CD4-positive, alpha-beta T cell treated with Interleukin-12 subunit alpha and Interleukin-12 subunit beta, for 1 hour (primary cell): ENCODE data around the gene TMED5.
"Not testable (repeated sequence)": the region's sequence is repeated elsewhere in the genome, so short reads cannot be mapped to it uniquely, and the experiment has no call there.

Experiments used
- DNase-seq: peaks from one replicate; pipeline ENCODE4 v3.0.0-alpha.2; 2020

Gene TMED5

DNA sequence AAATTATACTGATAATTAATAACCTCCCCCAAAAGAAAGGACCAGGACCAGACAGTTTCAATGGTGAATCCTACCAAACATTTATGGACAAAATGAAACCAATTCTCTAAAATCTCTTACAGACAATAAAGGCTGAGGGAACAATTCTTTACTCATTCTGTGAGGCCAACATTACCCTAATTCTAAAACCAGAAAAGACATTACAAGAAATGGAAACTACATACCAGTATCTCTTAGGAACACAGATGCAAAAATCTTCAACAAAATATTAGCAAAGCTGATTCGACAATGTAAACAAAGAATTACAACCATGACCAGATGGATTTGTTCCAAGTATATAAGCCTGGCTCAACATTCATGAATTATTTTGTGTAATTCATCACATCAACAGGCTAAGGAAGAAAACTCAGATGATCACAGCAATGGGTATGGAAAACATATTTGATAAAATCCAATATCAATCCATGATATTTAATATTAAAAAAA lies 8.6 kb downstream of the TMED5 start:
- DNase-seq: no peak

DNA sequence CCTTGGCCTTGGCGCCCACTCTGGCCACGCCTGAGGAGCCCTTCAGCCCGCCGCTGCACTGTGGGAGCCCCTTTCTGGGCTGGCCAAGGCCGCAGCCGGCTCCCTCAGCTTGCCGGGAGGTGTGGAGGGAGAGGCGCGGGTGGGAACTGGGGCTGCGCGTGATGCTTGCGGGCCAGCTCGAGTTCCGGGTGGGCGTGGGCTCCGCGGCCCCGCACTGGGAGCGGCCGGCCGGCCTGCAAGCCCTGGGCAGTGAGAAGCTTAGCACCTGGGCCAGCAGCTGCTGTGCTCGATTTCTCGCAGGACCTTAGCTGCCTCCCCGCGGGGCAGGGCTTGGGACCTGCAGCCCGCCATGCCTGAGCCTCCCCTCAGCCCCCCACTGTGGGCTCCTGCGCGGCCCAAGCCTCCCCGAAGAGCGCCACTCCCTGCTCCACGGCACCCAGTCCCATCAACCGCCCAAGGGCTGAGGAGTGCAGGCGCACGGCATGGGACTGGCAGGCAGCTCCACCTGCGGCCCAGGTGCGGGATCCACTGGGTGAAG lies 10.0 kb downstream of the TMED5 start:
- not testable (repeated sequence) for DNase-seq

DNA sequence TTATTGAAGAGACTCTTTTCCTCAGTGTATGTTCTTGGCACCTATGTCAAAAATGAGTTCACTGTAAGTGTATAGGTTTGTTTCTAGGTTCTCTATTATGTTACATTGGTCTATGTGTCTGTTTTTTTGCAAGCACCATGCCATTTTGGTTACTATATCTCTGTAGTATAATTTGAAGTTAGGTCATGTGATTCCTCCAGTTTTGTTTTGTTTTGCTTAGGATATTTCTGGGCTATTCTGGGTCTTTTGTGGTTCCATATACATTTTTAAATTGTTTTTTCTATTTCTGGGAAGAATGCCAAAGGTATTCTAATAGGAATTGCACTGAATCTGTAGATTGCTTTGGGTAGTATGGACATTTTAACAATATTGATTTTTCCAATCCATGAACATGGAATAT lies 13.2 kb downstream of the TMED5 start:
- no peak for DNase-seq

DNA sequence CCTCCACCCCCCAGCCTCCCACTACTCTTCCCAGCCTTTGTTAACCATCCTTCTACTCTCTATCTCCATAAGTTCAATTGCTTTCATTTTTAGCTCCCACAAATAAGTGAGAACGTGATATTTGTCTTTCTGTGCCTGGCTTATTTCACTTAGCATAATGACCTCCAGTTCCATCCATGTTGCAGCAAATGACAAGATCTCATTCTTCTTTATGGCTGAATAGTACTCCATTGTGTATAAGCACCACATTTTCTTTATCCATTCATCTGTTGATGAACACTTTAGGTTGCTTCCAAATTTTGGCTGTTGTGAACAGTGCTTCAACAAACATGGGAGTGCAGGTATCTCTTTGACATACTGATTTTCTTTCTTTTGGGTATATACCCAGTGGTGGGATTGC lies 14.3 kb downstream of the TMED5 start:
- DNase-seq: not testable (repeated sequence)

DNA sequence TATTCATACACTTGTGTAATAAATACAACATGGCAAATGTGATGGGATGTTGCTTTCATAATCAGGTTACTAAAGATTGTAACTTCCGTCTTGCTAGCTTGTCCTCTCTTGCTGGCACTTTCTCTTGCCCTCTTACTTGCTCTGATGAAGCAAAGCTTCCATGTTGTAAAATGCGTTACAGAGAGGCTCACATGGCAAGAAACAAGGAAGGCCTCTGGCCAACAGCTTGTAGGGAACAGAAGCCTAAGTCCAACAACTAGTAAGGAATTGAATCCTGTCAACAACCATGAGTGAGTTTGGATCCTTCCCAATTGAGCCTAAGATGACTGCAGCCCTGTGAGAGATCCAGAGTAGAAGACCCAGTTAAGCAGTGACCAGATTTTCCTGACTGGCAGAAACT lies 15.4 kb downstream of the TMED5 start:
- DNase-seq: no peak

DNA sequence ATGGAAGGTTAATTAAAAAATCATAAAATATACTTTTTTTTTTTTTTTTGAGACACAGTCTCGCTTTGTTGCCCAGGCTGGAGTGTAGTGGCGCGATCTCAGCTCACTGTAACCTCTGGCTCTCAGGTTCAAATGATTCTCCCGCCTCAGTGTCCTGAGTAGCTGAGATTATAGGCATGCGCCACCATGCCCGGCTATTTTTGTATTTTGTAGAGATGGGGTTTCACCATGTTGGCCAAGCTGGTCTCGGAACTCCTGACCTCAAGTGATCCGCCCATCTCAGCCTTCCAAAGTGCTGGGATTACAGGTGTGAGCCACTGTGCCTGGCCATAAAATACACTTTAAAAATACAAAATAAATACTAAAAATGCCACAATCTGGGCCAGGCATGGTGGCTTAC lies 16.9 kb downstream of the TMED5 start:
- not testable (repeated sequence) for DNase-seq

DNA sequence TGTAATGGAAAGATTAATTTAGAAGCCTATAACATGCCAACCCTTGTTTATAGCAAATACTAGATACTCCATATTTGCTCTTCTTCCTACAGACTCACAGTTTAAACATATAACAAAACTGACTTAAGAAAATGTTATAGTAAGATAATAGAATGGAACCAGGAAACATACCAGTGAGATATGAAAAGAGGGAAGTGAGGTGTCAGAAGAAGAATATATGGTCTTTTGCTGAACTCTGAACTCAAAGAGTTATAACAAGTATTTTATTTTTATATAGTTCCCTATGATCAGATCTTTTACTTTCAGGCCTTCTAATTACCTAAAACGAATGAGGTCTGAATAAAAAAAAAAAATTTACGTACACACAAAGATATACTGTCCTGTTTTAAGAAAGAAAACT lies 20.9 kb downstream of the TMED5 start:
- DNase-seq: no peak

DNA sequence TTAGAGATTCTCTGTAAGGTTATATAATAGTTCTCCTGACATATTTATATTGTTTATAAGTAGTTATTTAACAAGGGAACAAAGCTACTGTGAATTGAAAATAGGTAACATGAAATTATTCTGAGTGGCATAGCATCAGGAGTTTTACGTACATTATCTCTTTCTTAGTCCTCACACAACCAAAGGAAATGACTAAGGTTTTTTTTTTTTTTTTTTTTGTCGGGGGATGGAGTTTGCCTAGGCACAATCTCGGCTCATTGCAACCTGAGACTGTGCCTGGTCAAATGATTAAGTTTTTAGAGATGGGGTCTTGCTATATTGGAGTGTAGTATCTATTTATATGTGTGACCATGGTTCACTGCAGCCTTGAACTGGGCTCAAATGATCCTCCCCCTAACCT lies 24.9 kb downstream of the TMED5 start:
- no peak for DNase-seq

DNA sequence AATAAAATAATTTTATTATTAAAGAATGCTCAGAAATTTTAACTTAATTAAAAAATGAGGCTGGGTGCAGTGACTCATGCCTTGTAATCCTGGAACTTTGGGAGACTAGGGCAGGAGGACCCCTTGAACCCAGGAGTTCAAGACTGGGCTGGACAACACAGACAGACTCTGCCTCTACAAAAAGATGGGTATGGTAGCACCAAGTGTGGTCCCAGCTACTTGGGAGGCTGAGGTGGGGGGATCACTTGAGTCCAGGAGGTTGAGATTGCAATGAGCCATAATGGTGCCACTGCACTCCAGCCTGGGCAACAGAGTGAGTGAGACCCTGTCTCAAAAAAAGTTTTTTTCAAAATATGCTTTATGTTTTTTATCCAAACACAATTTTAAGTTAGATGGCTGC lies 25.3 kb downstream of the TMED5 start:
- no peak for DNase-seq

DNA sequence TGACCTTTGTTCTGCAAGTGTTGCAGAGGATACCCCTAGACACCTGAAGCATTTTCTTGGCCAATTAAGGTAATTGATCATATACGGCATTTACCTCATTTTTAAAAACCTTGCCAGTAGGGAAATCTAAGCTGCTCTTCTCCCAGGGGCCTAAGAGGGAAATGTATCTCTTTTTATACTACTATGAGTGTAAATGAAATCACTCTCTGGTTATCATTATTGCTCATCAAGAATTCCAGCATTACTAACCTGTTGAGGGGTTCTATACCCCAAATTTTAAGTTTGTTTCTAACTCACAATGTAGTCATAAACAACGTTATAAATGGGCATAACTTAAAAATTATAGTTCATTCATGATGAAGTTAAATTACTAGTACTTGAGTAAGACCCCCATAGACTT lies 27.4 kb downstream of the TMED5 start:
- no peak for DNase-seq

DNA sequence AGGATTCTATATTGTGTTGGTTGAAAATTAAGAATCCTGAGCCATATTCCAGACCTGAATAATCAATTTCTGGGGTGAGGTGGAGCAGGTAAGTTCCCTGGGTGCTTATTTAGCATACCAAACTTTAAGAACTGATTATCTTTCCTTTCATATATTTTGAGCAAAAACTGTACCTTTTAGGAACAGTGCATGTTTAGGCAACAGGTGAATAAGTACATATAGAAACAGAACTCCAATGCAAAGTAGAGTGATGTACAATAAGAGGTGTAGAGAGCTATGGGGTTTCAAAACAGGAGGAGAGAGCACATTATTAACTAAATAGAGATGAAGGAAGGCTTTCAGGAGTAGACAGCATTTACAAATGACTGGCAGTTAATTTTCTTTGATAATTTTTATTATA lies 28.7 kb downstream of the TMED5 start:
- DNase-seq: no peak

DNA sequence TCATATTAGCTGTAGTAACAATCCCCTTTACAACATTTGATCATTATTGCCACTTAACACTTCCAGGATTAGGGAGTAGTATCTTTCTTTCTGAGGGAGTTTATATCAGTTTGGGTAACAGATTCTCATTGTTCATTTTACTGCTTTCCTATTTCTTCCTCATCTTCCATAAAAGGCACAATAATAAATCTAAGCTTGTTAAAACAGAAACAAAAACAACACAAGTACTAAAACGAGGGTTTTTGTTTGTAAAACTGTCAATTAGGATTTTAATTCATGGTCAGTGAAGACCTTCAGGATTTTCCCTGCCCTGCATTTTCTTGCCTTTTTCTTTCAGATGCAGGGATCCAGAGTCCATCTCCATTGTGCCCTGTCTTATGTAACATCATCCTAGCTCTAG lies 29.5 kb downstream of the TMED5 start:
- no peak for DNase-seq

DNA sequence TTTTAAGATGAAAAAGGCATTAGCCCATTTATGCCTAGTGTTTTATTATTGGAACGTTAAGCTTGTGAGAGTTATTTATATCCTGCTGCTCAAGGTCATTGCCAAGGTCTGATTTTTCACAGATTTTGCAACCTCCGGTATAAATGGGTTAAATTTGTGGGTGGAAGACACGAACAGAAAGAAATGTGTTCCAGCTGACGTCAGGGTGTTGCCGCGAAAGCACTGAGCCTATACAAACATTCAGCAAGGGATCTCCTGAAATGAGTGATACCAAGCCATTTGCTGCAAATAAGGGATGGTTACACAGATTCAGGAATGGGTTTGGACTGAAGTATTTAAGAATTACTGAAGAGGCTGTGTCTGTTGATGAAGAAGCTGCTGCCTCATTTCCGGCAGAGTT lies 32.2 kb downstream of the TMED5 start:
- no peak for DNase-seq

DNA sequence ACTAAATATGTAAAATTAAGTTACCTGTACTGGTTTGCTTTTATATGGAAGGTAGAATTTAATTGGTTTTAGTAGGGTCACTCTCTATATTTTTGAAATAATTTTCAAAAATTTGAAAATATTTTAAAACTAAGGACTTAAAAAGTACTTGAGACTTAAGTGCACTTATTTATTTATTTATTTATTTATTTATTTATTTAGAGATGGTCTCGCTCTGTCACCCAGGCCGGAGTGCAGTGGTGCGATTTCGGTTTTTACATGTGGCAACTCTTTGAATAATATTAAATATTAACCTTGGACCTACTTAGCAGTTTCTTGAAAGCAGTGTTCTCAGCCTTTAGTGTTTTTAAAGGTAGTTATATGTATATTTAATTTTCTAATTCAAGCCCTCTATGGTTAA lies 36.4 kb downstream of the TMED5 start:
- no peak for DNase-seq

DNA sequence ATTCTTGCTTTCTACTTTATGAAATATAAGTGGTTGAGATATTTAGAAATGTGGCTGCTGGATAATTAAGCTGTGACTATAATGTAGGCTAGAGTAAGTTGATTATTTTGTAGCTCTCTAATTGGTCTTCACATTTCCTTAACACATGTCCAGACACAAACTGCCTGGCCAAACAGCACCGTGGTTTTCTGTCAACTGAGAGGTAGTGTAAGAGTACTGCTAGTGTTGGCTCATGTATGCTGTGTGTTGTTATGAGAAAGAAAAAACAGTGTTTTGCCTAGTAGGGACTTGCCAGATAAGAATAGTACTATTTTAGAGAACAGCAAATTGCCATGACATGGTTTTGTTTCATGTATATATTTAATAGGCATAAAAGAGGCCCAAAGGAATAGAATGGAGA lies 37.1 kb downstream of the TMED5 start:
- no peak for DNase-seq

DNA sequence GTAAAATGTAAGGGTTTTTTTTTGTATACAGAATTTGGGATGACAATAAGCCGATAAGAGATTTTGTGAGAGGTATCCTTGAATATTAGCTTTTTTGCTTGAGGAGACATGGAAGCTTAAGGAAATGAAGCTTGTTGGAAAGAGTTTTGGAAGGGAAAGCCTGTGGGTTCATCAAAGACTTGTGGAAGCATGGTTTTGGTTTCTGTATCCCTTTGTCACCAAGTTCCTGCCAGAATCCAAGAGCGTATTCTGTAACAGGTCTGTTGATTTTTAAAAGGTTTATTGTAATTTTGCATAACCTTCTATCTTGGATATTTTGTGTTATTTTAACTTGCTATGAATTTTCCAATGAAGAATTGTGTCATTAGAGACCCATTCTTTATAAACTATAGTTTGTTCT lies 38.1 kb downstream of the TMED5 start:
- no peak for DNase-seq

DNA sequence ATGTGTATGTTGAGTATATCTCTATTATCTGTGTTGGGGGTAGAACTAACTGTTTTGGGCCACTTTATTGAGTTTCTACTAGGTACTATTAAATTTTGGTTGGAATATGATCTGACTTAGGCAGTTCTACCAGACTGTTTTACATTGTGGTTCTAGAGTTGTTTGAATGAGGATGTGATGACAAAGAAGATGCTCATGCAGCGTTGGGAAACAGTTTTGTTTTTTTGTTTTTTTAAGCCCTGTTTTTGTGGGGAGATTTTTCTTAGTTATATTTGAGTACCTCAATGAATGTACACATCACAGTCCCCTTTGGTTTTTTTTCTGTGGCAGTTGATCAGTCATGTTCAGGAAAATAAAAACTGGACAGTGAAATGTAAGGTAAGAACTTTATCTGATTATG lies 40.1 kb downstream of the TMED5 start:
- DNase-seq: no peak

DNA sequence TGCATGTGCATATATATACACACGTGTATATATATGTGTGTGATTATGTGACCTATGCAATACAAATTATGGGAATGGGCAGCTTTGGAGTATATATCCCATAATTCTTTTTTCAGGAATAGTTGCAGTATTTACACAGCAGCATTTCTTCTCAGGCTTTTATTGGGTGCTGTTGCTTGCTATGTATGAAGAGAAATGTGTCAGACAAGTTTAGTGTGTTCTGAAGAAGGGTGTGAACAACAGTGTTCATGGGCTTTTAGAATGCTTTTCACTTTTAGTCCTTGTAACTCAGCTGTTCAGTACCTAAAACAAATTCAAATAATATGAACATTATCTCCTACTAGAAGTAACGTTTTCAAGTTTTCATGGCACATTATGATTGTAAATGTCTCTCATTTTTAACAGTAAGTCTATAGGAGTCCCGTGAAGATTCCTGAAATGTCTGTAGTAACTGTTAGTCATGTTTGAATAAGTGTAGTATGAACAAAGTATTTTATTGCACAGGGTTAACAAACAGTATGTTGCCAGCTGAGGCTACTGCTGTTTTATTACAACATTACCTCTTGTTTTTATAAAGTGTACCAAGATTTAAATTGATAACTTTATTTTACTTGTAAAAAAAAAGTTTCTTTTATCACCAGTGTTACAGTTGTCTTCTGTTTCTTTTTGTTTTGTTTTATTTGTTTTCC lies 42.5 kb downstream of the TMED5 start:
- no peak for DNase-seq

DNA sequence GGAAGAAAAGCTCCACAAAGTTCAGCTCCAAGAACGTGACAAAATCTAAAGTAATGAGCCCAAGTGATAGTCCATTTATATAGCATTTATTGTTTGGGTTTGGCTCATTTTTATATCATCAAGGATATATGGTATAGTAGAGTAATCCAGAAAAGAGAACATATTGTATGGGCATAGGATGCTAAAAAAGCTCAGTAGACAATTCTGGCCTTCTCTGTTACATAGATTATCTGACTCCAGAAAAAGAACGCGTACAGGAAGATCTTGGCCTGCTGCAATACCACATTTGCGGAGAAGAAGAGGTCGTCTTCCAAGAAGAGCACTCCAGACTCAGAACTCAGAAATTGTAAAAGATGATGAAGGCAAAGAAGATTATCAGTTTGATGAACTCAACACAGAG lies 43.8 kb downstream of the TMED5 start:
- no peak for DNase-seq

DNA sequence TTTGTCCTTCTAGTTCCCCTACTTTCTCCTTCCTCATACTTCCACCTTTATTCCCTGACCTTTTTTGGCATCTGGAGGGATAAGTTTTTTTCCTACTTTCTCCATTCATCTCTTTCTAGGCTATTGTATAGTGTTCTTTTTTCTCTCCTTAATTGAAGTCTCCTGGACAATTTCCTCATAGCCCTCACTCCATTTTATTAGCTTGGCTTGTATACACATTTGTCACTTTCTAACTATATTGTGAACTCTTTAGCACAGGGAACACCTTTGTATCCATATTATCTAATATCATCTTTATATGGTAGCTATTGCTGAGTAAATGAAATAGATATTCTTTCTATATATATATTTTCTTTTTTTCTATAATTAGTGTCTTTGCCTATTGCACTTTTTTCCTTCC lies 47.6 kb downstream of the TMED5 start:
- DNase-seq: no peak

DNA sequence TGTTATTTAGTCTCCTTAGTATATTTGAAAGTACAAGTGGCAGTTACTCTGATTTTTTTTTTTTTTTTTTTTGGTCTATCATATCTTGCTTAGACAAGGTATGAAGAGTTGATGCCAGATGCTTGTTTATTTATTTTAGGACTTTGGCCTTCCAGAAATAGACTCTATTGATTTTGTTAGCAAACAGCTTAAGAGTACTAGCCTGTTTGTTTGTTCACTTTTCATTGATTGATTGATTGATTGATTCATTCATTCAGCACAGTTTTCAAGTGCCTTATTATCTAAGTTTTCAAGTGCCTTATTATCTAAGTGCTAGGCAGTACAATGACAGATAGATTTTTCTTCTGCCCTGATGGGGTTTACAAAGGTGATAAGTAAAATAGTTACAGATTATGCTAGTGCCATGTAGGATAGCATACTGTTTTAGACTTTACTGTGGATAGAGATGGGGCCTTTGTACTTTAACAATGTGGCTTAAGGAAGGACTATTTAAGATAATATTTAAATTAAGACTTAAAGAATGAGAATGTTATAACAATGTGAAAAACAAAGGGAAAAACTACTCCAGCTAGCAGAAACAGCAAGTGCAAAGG lies 50.6 kb downstream of the TMED5 start:
- no peak for DNase-seq

DNA sequence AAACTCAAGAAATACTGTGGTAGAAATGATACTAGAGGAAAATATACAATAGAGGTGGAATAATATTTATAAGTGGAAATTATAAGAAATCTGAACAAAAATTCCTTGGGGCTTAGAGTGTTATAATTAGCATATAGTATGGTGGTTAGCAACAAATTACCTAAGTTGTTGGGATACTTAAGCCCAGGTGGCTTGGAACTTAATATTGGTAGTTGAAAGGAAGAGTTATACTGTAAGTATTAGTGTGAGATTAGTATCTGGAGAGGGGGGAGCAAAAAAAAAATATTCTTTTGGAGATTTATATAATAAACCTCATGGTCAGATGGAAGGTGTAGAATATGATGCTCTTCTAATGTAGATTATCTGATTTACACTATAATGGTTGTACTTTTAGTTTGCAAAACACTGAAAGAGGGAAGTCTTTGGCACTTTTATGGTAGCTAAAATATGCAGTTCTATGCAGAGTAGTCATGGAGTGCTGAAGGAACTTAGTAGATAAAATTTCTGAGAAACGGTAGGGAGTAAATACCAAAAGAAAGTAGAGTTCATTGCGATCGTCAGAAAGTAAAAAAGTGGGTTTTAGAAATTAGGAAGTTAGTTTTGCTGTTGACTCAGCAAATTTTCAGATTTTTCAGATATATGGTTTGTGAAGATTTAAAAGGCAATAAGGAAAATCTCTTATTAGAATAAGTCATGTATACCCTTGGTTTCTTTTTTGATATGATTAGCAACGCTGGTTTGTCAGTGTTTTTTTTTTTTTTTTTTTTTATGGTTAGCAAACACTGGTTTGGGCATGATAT lies 55.5 kb downstream of the TMED5 start:
- DNase-seq: no peak

DNA sequence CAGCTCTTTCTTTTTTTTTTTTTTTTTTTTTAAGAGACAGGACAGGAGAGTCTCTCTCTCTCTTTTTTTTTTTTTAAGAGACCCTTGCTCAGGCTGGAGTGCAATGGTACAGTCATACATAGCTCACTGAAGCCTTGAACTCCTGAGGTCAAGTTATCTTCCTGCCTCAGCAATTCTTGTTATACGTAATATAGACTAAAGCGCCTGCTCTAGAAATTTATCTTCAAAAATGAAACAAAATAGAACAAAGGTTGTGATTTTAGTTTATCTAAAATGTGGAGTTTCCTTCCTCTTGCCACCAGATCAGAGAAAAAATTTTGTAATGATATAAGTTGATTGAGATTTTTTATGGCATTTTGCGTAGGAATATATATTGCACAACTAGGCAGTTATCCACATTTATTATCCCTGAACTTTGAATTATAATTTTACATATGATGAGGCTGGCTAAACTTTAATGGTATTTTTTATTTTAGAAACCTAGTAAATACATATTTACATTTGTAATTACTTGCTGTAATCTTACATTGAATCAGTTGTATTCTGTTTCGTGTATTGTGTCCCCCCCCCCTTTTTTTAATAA lies 56.9 kb downstream of the TMED5 start:
- no peak for DNase-seq

DNA sequence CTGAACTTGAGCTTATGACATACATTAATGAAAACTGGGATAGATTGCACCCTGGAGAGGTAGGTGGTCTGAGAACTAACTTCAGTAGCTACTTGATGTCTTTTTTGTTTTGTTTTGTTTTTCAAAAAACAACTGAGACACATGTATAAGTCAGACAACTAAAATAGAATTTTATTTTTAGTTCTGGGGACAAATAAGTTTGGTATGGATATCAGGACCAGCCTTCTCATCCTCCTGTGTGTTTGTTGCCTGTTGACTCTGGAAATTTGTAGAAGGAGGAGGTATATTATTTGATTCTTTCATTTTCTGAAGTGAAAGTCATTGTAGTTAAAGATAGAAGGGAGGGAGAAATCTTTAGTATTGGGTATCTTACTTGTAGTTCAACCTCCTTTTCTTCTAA lies 59.6 kb downstream of the TMED5 start:
- no peak for DNase-seq
